HG02973 (cell line): Measurements from ENCODE around the gene NFKB2.

Experiments
- ATAC-seq: cut with Tn5 transposase; IDR thresholded peaks from one replicate; pipeline ENCODE4 v1.9.1; 2021; ENCODE audit warnings: moderate library complexity; ENCODE audit not compliant: unreplicated experiment

The NFKB2 gene

GRCh38 chr10:102407425-102408130, 12.1 kb downstream of the NFKB2 start:
- no peak for ATAC-seq

GRCh38 chr10:102408131-102408727, 12.7 kb downstream of the NFKB2 start:
- ATAC-seq: no peak

GRCh38 chr10:102408728-102409603, 13.5 kb downstream of the NFKB2 start:
- no peak for ATAC-seq

GRCh38 chr10:102409604-102410428, 14.3 kb downstream of the NFKB2 start:
- ATAC-seq: no peak

DNA sequence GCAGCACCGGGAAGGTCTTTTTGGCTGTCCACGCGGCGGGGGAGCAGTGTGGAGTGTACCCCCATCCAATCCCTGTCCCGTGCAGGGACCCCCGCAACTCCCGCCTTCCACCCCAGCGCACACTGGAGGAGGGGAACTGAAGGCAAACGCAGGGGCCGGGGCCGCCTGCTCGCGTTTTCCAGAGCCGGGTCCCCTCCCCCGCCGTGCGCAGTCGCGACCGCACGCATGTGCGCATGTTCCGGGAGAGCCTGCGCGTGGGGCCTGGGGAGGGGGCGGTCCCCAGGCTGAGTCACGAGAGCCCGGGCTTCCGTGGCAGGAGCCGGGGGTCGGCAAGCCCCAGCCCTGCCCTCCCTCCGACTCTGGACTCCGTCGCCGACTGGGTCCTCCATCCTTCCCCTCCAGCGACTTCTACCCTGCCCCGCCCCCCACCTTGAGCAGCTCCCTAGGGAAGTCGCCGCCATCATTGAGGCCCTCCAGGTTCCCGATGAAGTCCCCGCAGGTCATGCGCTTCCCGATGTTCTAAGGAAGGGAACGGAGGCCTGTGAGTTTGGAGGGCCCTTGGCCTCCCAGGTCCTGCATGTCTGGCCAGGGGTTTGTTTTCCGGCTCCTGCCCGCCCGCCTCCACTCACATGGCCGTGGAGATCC, 15.0 kb downstream of the NFKB2 start:
- no peak for ATAC-seq

DNA sequence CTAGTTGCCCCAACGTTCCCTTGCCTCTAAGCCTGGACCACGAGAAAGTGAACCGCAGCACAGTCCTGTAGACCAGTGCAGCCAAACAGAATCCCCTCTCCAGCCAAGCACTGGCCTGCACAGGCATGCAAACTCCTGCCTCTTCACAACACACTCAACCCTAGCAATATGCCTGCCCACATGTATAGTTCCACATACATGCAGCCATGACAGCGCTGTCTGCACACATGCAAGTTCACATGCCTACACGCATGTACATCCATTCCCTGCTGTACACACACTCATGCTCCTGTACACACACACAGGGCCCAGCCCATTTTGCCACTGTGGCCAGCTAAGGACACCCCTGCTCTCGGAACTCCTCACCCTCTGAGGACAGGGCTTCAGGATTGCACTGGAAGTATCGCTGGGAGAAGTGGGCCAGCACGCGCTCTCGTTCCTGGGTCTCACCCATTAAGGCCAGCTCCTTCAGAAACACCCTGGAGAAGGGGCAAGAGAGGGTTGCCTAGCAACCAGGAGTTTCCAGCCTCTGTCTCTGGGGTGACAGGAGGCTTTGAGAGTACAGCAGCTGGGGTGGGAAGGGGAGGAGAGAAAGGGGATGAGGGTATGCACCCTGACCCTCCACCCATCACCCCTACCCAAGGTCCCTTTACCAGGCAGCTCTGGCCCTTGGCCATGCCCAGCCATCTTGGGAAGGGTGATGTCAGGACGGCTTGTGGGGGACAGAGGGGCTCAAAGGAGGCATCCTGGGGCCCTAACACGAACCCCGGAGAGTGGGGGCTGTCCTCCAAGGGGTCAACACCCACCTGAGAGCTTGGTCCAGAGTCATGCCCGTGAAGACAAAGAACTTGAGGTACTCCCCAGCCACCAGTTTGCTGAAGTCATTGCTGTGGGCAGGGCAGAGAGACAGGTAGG, 16.1 kb downstream of the NFKB2 start:
- ATAC-seq: no peak

DNA sequence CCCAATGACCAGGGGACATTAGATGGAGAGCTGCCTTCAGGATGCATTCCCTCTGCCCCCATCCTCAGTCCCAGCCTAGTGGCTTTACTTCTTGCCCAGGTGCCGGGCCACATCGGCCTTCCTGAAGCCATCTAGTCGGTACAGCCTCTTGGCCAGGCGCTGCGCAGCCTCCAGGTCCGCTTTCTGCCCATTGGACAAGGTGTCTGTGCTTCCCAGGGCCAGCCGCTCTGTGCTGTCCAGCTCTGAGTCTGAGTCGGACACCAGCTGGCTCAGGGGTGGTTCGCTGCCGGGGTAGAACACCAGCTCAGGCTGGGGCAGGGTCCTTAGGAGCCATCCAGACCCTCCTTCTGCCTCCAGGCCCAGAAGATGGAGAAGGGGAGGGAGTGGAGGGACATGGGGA, 16.8 kb downstream of the NFKB2 start:
- no peak for ATAC-seq

DNA sequence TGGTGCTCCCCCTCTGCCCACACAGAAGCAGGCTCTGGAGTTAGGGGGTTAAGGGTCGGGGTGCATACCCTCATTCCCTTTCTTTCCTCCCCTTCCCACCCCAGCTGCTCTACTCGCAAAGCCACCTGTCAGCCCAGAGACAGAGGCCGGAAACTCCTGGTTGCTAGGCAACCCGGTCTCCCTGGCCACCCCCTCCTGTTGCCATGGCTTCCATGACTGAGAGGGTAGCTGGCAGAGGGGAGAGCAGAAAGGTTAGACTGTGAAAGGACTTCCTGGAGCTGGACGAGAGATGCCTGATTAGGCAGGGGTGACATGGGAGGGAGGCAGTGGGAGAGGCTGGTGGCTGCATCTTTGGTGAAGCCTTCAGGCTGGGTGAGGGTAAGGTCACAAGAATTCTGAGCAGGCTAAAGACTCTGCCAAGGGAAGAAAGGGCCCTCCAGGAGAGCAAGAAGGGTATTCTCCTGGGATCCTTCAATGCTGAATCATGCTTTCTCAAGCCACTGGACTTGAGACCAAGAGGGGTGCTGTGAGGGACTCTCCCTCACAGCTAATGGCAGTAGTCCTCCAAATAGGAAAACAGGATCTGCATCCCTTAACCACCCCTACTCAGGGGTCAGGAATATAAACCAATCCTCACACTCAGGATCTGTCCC, 17.7 kb downstream of the NFKB2 start:
- no peak for ATAC-seq

DNA sequence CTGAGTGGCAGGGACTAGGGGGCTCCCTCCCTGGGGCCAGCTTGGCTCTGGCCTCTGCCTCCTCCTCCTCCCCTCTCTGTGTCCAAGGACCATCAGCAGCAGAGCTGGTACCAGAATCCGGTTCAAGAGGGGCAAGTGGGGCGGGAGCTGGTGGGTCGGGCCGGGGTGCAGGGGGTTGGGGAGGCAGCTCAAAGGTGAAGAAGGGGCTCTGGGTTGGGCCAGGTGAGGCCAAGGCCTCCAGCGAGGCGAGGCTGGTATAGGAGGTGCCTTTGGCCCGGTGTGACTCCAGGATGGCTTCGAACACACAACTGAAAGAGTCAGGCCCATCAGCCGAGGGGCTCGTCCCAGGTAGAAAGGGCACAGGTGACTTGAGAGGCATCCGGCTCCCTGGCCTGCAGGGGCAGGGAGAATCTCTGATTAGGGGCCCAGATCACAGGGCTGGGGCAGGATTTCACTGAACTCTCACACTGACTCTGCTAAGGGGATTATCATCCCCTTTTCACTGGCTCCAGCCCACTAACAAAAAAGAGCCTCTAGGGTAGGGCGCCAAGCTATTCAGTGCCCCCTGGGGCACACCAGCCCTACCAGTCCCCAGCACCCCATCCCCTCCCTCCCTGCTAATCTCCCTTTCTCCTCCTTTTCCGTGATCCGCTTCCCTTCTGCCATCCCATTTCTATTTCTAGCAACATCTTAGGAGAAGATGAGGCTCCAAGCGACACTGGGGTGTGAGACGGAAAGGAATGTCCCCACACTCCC, 18.5 kb downstream of the NFKB2 start:
- no peak for ATAC-seq

GRCh38 chr10:102414749-102415148, 19.2 kb downstream of the NFKB2 start:
- no peak for ATAC-seq

- no peak for ATAC-seq
Observed at GRCh38 chr10:102416283-102416682, 20.8 kb downstream of the NFKB2 start.

- no peak for ATAC-seq
Observed at GRCh38 chr10:102416695-102417094, 21.2 kb downstream of the NFKB2 start.

GRCh38 chr10:102418622-102419268, 23.2 kb downstream of the NFKB2 start, which contains the start of gene PSD:
Gene PSD, minus strand, starts transcription at chr10:102418785. Its CDS starts 1,747 bp downstream, at chr10:102417038.
- ATAC-seq: no peak

DNA sequence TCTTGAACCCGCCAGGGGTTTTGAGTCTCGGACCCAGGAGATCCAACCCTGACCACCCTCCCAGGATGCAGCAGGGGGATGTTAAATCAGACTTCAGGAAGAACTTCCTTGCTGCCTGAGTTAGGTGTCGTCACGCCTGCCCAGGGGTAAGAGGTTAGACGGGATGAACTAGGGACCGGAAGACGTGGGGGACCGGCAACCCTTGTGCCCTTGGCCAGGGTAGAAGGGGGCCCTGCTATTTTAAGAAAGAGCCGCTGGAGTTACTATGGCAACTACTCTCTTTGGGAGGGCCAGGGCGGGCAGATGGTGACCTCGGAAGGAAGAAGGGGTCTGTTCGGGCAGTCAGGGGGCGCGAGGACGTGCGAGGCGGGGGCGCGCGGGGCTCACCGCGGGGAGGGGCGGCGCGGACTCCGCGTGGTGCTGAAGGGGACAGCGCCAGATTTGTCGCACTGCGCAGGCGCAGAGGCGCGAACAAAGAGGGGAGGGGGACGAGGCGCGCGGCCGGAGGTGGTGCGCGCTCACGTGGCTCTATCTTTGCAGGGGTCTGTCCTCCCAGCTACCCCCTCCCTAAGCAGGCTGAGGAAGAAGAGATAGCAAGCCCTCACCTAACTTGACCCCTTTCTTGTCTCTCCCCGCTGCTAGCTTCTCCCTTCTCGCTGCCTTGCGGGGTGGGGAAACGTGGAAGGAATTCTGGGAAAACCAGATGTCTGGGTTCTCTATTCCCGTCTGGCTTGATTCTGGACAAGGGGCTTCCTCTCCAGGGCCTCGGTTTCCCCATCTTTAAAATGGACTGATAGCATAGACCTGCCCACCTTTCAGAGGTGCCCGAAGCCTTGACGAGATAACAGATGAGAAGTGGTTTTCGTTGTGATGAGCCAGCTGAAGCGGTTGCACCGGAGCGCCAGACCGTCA, 24.0 kb downstream of the NFKB2 start:
- no peak for ATAC-seq

DNA sequence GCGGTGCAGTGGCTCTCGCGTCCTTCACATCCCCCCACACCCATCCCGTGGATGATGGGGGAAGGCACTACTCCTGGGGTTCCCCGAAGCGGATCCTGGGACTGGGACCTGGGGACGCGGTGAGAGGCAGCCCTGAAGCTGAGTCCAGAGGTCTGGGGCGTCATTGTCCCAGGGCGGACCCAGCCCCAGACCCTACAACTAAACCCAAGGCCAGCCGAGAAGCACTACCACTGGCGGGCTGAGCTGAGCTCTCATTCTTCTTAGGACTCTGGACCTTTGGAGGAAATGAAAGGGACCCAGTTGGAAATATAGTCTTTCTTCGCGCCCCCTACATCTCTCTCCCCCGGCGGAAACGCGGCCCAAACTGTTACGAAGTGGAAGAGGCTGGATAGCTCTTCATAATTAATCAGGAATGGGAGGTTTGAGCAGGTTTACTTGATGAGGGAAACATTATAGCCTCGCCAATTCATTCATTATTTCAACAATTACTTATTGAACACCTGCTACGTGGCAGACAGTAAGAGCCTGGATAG, 24.7 kb downstream of the NFKB2 start:
- ATAC-seq: no peak
